Measurements from ENCODE around the gene SIVA1. TPM values are rescaled to one million over a fixed set of nuclear protein-coding genes. Genes with fewer than 3 reads are reported as not detected.

SIVA1 gene
- total and polyA plus RNA-seq, 9 of the 15 experiments (the other 6 are each of a cell fraction or from before 2014, with no cell fraction given) = 4.2 to 186 (median 54.2) TPM

- peak; percentile 15 for TF ChIP-seq CHD7 (IDR thresholded peaks at IDR 0.05; ENCODE audit: low read depth, low read length)
- TF ChIP-seq RNF2 (IDR thresholded peaks at IDR 0.05) = peak; percentile 60; the same call in 1 of the 2 replicates
- peak; percentile 82; the same call in 1 of the 2 replicates for TF ChIP-seq NFRKB (IDR thresholded peaks at IDR 0.05; ENCODE audit: low read depth)
- TF ChIP-seq AFF4 (CRISPR knock-in tag; IDR thresholded peaks at IDR 0.05) = peak; percentile 90
- peak; percentile 97 for TF ChIP-seq ZBTB2 (IDR thresholded peaks at IDR 0.05)
- TF ChIP-seq FOXP1 (CRISPR knock-in tag; IDR thresholded peaks at IDR 0.05) = peak; percentile 97
- TF ChIP-seq STAG1 (CRISPR knock-in tag; IDR thresholded peaks at IDR 0.05; ENCODE audit: borderline replicate concordance) = peak; percentile 70
- peak; percentile 75; the same call in 1 of the 2 replicates for TF ChIP-seq ERF (CRISPR knock-in tag; IDR thresholded peaks at IDR 0.05)
- TF ChIP-seq ZNF395 (CRISPR knock-in tag; IDR thresholded peaks at IDR 0.05) = peak; percentile 60
These were observed 23.6 kb upstream of the SIVA1 start (continued) for GRCh38 chr14:104729176-104729834.

Measured in K562 (cell line).